IPS-18a (cell line): ENCODE measurements around the gene DLGAP1.

Experiments
- H3K27ac ChIP-seq: one replicate; pipeline ENCODE4 v1.5.1; 2013; ENCODE audit warnings: low read length
- H3K27me3 ChIP-seq: one replicate; pipeline ENCODE4 v1.6.1; 2013; ENCODE audit warnings: mild to moderate bottlenecking, low read length; ENCODE audit not compliant: control insufficient read depth, insufficient read depth
- H3K36me3 ChIP-seq: one replicate; pipeline ENCODE4 v1.6.1; 2013; ENCODE audit warnings: low read depth, low read length; ENCODE audit not compliant: control insufficient read depth
- H3K4me1 ChIP-seq: one replicate; pipeline ENCODE4 v1.6.1; 2013; ENCODE audit warnings: low read depth, low read length; ENCODE audit not compliant: control insufficient read depth
- H3K4me3 ChIP-seq: one replicate; pipeline ENCODE4 v1.5.1; 2013; ENCODE audit warnings: low read length
- H3K9ac ChIP-seq: one replicate; pipeline ENCODE4 v1.6.1; 2013; ENCODE audit warnings: mild to moderate bottlenecking, low read length, moderate library complexity
- H3K9me3 ChIP-seq: one replicate; pipeline ENCODE4 v1.6.1; 2013; ENCODE audit warnings: low read depth, low read length; ENCODE audit not compliant: control insufficient read depth

Gene DLGAP1

GRCh38 chr18:3869848-3870247, 585.3 kb downstream of the DLGAP1 start:
- no peak overlapping the region for H3K4me3 ChIP-seq
- H3K36me3 ChIP-seq: no peaks in the 10 kb centered on the region
- no peaks in the 10 kb centered on the region for H3K27me3 ChIP-seq
- no peak overlapping the region for H3K9ac ChIP-seq
- no peaks in the 10 kb centered on the region for H3K9me3 ChIP-seq
- H3K27ac ChIP-seq: no peak overlapping the region
- H3K4me1 ChIP-seq: peaks cover 24% of the 10 kb centered on the region

- Histone ChIP-seq H3K4me3 (no peak overlapping the region), H3K27me3 (no peaks in the 10 kb centered on the region), H3K9ac (no peak overlapping the region), H3K4me1 (peaks cover 5% of the 10 kb centered on the region), H3K9me3 (no peaks in the 10 kb centered on the region), H3K36me3 (no peaks in the 10 kb centered on the region), H3K27ac (no peak overlapping the region)
Observed at GRCh38 chr18:3867864-3868311, 587.2 kb downstream of the DLGAP1 start.

GRCh38 chr18:3867236-3867635, 587.9 kb downstream of the DLGAP1 start:
- Histone ChIP-seq H3K4me3 (no peak overlapping the region), H3K36me3 (no peaks in the 10 kb centered on the region), H3K9ac (no peak overlapping the region), H3K27me3 (no peaks in the 10 kb centered on the region), H3K4me1 (peaks cover 5% of the 10 kb centered on the region), H3K27ac (no peak overlapping the region), H3K9me3 (no peaks in the 10 kb centered on the region)

- H3K27me3 ChIP-seq: no peaks in the 10 kb centered on the region
- H3K36me3 ChIP-seq: no peaks in the 10 kb centered on the region
- H3K9ac ChIP-seq: no peak overlapping the region
- H3K4me3 ChIP-seq: no peak overlapping the region
- H3K9me3 ChIP-seq: no peaks in the 10 kb centered on the region
- no peak overlapping the region for H3K27ac ChIP-seq
- peaks cover 5% of the 10 kb centered on the region for H3K4me1 ChIP-seq
Observed at GRCh38 chr18:3864669-3865298, 590.3 kb downstream of the DLGAP1 start.

- H3K4me1 ChIP-seq: peaks cover 5% of the 10 kb centered on the region
- H3K4me3 ChIP-seq: no peak overlapping the region
- no peak overlapping the region for H3K27ac ChIP-seq
- no peak overlapping the region for H3K9ac ChIP-seq
- no peaks in the 10 kb centered on the region for H3K27me3 ChIP-seq
- H3K36me3 ChIP-seq: no peaks in the 10 kb centered on the region
- no peaks in the 10 kb centered on the region for H3K9me3 ChIP-seq
Observed at GRCh38 chr18:3863593-3863992, 591.5 kb downstream of the DLGAP1 start.

GRCh38 chr18:3863006-3863405, 592.1 kb downstream of the DLGAP1 start:
- Histone ChIP-seq H3K4me3 (no peak overlapping the region), H3K36me3 (no peaks in the 10 kb centered on the region), H3K27ac (no peak overlapping the region), H3K4me1 (peaks cover 2% of the 10 kb centered on the region), H3K27me3 (no peaks in the 10 kb centered on the region), H3K9ac (no peak overlapping the region), H3K9me3 (no peaks in the 10 kb centered on the region)

GRCh38 chr18:3861495-3861894, 593.6 kb downstream of the DLGAP1 start:
- Histone ChIP-seq H3K9ac (no peak overlapping the region), H3K36me3 (no peaks in the 10 kb centered on the region), H3K27me3 (no peaks in the 10 kb centered on the region), H3K4me1 (no peaks in the 10 kb centered on the region), H3K27ac (no peak overlapping the region), H3K4me3 (no peak overlapping the region), H3K9me3 (no peaks in the 10 kb centered on the region)

GRCh38 chr18:3857544-3857943, 597.6 kb downstream of the DLGAP1 start:
- Histone ChIP-seq H3K4me1 (no peaks in the 10 kb centered on the region), H3K9me3 (no peaks in the 10 kb centered on the region), H3K9ac (no peak overlapping the region), H3K27me3 (no peaks in the 10 kb centered on the region), H3K4me3 (no peak overlapping the region), H3K27ac (no peak overlapping the region), H3K36me3 (no peaks in the 10 kb centered on the region)

GRCh38 chr18:3855966-3856365, 599.1 kb downstream of the DLGAP1 start:
- Histone ChIP-seq H3K27ac (no peak overlapping the region), H3K27me3 (no peaks in the 10 kb centered on the region), H3K9ac (no peak overlapping the region), H3K4me3 (no peak overlapping the region), H3K9me3 (no peaks in the 10 kb centered on the region), H3K36me3 (no peaks in the 10 kb centered on the region), H3K4me1 (no peaks in the 10 kb centered on the region)

- Histone ChIP-seq H3K9me3 (no peaks in the 10 kb centered on the region), H3K9ac (no peak overlapping the region), H3K4me3 (no peak overlapping the region), H3K4me1 (no peaks in the 10 kb centered on the region), H3K36me3 (no peaks in the 10 kb centered on the region), H3K27ac (no peak overlapping the region), H3K27me3 (no peaks in the 10 kb centered on the region)
Observed at GRCh38 chr18:3852321-3852720, 602.8 kb downstream of the DLGAP1 start.

- H3K4me3 ChIP-seq: no peak overlapping the region
- H3K27me3 ChIP-seq: no peaks in the 10 kb centered on the region
- no peaks in the 10 kb centered on the region for H3K36me3 ChIP-seq
- no peaks in the 10 kb centered on the region for H3K4me1 ChIP-seq
- H3K9ac ChIP-seq: no peak overlapping the region
- no peaks in the 10 kb centered on the region for H3K9me3 ChIP-seq
- H3K27ac ChIP-seq: no peak overlapping the region
Observed at GRCh38 chr18:3851159-3851558, 603.9 kb downstream of the DLGAP1 start.

GRCh38 chr18:3848316-3848715, 606.8 kb downstream of the DLGAP1 start:
- Histone ChIP-seq H3K9me3 (no peaks in the 10 kb centered on the region), H3K27me3 (no peaks in the 10 kb centered on the region), H3K4me3 (no peak overlapping the region), H3K4me1 (no peaks in the 10 kb centered on the region), H3K27ac (no peak overlapping the region), H3K9ac (no peak overlapping the region), H3K36me3 (no peaks in the 10 kb centered on the region)
